H1 (cell line): ENCODE data around the gene STRIT1. TPM values are rescaled to one million over a fixed set of nuclear protein-coding genes. Genes with fewer than 3 reads are reported as not detected.

Source experiments
- CTCF ChIA-PET: fragments of 300-600 bp; sonication (Branson Sonifier 250); formaldehyde crosslinking; loops from one replicate; lab custom pipeline; 2021; ENCODE audit not compliant: partially characterized antibody; lab: Charles Lee
- POLR2A ChIA-PET: fragments of 300-600 bp; sonication (Branson Sonifier 250); formaldehyde crosslinking; loops from one replicate; lab custom pipeline; 2021; ENCODE audit warnings: inconsistent platforms; ENCODE audit not compliant: partially characterized antibody; lab: Charles Lee
- DNase-seq, 2 experiments: peaks; one replicate each; pipeline versions ENCODE4 v3.0.0 to v3.0.0-alpha.2; 2010 to 2022; ENCODE audit warnings: low spot score in 2 of 2, low read depth in 1 of 2, mixed read lengths in 1 of 2
- FAIRE-seq: peaks from 2 replicates; lab custom pipeline; 2011; peaks lifted over from hg19 to GRCh38; lab: Jason Lieb, UNC
- H2AFZ ChIP-seq: 2 replicates; pipeline ENCODE4 v1.8.1; 2012; ENCODE audit warnings: low read length, inconsistent platforms
- H2AK5ac ChIP-seq: 2 replicates; pipeline ENCODE4 v1.6.1; 2013; ENCODE audit warnings: low read depth, low read length
- H2BK120ac ChIP-seq: replicated peaks from 2 replicates; pipeline ENCODE3; 2013; ENCODE audit warnings: low read depth, low read length, inconsistent platforms
- H2BK12ac ChIP-seq: 2 replicates; pipeline ENCODE4 v1.6.1; 2013; ENCODE audit warnings: low read depth, low read length
- H2BK15ac ChIP-seq: 2 replicates; pipeline ENCODE4 v1.6.1; 2013; ENCODE audit warnings: low read length
- H2BK20ac ChIP-seq: 2 replicates; pipeline ENCODE4 v1.6.1; 2013; ENCODE audit warnings: low read length
- H2BK5ac ChIP-seq: 2 replicates; pipeline ENCODE4 v1.6.1; 2013; ENCODE audit warnings: low read depth, low read length
- H3K14ac ChIP-seq: 2 replicates; pipeline ENCODE4 v1.6.1; 2013; ENCODE audit warnings: inconsistent platforms; ENCODE audit not compliant: insufficient read length
- H3K18ac ChIP-seq: 2 replicates; pipeline ENCODE4 v1.6.1; 2013; ENCODE audit warnings: low read length; ENCODE audit errors: extremely low read depth
- H3K23ac ChIP-seq: 2 replicates; pipeline ENCODE4 v1.6.1; 2013; ENCODE audit warnings: inconsistent platforms; ENCODE audit not compliant: insufficient read length
- H3K23me2 ChIP-seq: 2 replicates; pipeline ENCODE4 v1.6.1; 2013; ENCODE audit warnings: low read depth, low read length
- H3K27ac ChIP-seq: 2 replicates; pipeline ENCODE4 v1.6.1; 2011; ENCODE audit warnings: low read depth, low read length, inconsistent platforms
- H3K27me3 ChIP-seq, 4 experiments: replicated peaks in 1 of 4; 1 replicate in 1 of 4; 2 replicates in 3 of 4; pipeline versions ENCODE4 v1.6.1 to v1.8.1; 2011 to 2013; ENCODE audit warnings: low read length in 3 of 4, mild to moderate bottlenecking in 3 of 4, inconsistent platforms in 2 of 4, mixed read lengths in 2 of 4, moderate library complexity in 1 of 4; ENCODE audit not compliant: control insufficient read depth in 3 of 4, insufficient read depth in 3 of 4; ENCODE audit errors: extremely low read depth in 1 of 4
- H3K36me3 ChIP-seq, 4 experiments: 2 replicates each; pipeline versions ENCODE4 v1.6.1 to v1.8.1; 2011 to 2013; ENCODE audit warnings: mild to moderate bottlenecking in 4 of 4, low read length in 3 of 4, moderate library complexity in 2 of 4, control low read depth in 1 of 4, inconsistent platforms in 1 of 4; ENCODE audit not compliant: insufficient read depth in 4 of 4, control insufficient read depth in 2 of 4
- H3K4ac ChIP-seq: replicated peaks from 2 replicates; pipeline ENCODE3; 2013; ENCODE audit warnings: low read length, low read depth, mixed read lengths, inconsistent platforms; ENCODE audit not compliant: insufficient read length
- H3K4me1 ChIP-seq, 4 experiments: replicated peaks in 1 of 4; 1 replicate in 1 of 4; 2 replicates in 3 of 4; pipeline versions ENCODE4 v1.6.1 to v1.8.1; 2011 to 2013; ENCODE audit warnings: low read length in 3 of 4, inconsistent platforms in 2 of 4, mixed read lengths in 1 of 4; ENCODE audit not compliant: insufficient read depth in 4 of 4, control insufficient read depth in 3 of 4
- H3K4me2 ChIP-seq, 2 experiments: 2 replicates each; pipeline versions ENCODE4 v1.6.1 to v1.8.1; 2011 to 2013; ENCODE audit warnings: low read depth in 2 of 2, low read length in 2 of 2, control low read depth in 1 of 2, inconsistent platforms in 1 of 2, mild to moderate bottlenecking in 1 of 2; ENCODE audit not compliant: insufficient read depth in 1 of 2
- H3K4me3 ChIP-seq, 4 experiments: fragments of 200-600, 300-600 bp in 1 of 4; sonication (generic), shearing (Covaris generic), sonication (Bioruptor Twin) in 1 of 4; 2 replicates each; pipeline versions ENCODE4 v1.5.1 to v1.8.1; 2011 to 2016; ENCODE audit warnings: low read length in 4 of 4, low read depth in 3 of 4, control low read depth in 2 of 4, inconsistent platforms in 2 of 4, mild to moderate bottlenecking in 2 of 4, mixed read lengths in 1 of 4, moderate library complexity in 1 of 4; ENCODE audit not compliant: insufficient read depth in 2 of 4; ENCODE audit errors: extremely low read depth in 1 of 4
- H3K56ac ChIP-seq: replicated peaks from 2 replicates; pipeline ENCODE3; 2013; ENCODE audit warnings: low read depth, mild to moderate bottlenecking, mixed read lengths, low read length, inconsistent platforms; ENCODE audit not compliant: insufficient read length
- H3K79me1 ChIP-seq: 2 replicates; pipeline ENCODE4 v1.6.1; 2013; ENCODE audit warnings: low read depth, low read length, control low read depth
- H3K79me2 ChIP-seq, 2 experiments: 2 replicates each; pipeline versions ENCODE4 v1.6.1 to v1.8.1; 2012 to 2013; ENCODE audit warnings: low read length in 2 of 2, mild to moderate bottlenecking in 2 of 2, inconsistent platforms in 1 of 2; ENCODE audit not compliant: insufficient read depth in 2 of 2, control insufficient read depth in 1 of 2
- H3K9ac ChIP-seq, 4 experiments: replicated peaks in 1 of 4; 1 replicate in 1 of 4; 2 replicates in 3 of 4; pipeline versions ENCODE4 v1.6.1 to v1.8.1; 2011 to 2013; ENCODE audit warnings: low read depth in 3 of 4, low read length in 3 of 4, control low read depth in 2 of 4, mild to moderate bottlenecking in 2 of 4, moderate library complexity in 2 of 4, inconsistent platforms in 1 of 4; ENCODE audit errors: extremely low read depth in 1 of 4
- H3K9me3 ChIP-seq, 2 experiments: 2 replicates each; pipeline versions ENCODE4 v1.6.1 to v1.8.1; 2012 to 2013; ENCODE audit warnings: mild to moderate bottlenecking in 2 of 2, moderate library complexity in 2 of 2, control low read depth in 1 of 2, inconsistent platforms in 1 of 2, low read depth in 1 of 2, low read length in 1 of 2, mixed read lengths in 1 of 2; ENCODE audit not compliant: insufficient read depth in 2 of 2
- H4K20me1 ChIP-seq, 2 experiments: replicated peaks in 1 of 2; 2 replicates each; pipeline versions ENCODE3 to v1.8.1; 2011 to 2013; ENCODE audit warnings: inconsistent platforms in 2 of 2, low read length in 2 of 2, mild to moderate bottlenecking in 1 of 2; ENCODE audit not compliant: insufficient read depth in 2 of 2, control insufficient read depth in 1 of 2
- H4K5ac ChIP-seq: 2 replicates; pipeline ENCODE4 v1.6.1; 2013; ENCODE audit warnings: low read length, low read depth, mixed read lengths, inconsistent platforms; ENCODE audit not compliant: insufficient read length
- H4K8ac ChIP-seq: 2 replicates; pipeline ENCODE4 v1.8.0; 2013; ENCODE audit warnings: mild to moderate bottlenecking, moderate library complexity, low read length, inconsistent platforms; ENCODE audit not compliant: insufficient read depth; ENCODE audit errors: extremely low read depth
- H4K91ac ChIP-seq: replicated peaks from 2 replicates; pipeline ENCODE3; 2013; ENCODE audit warnings: low read length, mixed read lengths, inconsistent platforms; ENCODE audit not compliant: insufficient read length
- CBX5 ChIP-seq: fragments of 300-800, 300-1000 bp; sonication (generic); IDR thresholded peaks from 2 replicates; pipeline ENCODE4 v1.7.1; 2016; ENCODE audit warnings: antibody characterized with exemption, low read length, low read depth
- YY1 ChIP-seq: IDR thresholded peaks from 2 replicates; pipeline ENCODE4 v1.6.1; 2011; ENCODE audit warnings: low read depth, mild to moderate bottlenecking, low read length
- WGBS, 2 experiments: shearing (Covaris generic) in 1 of 2; methylation state at CpG; one replicate each; pipeline versions ENCODE4 v1.1.6 to v1.1.7; 2013 to 2015; ENCODE audit warnings: low lambda C conversion rate in 2 of 2, mixed read lengths in 2 of 2, inconsistent platforms in 1 of 2, low coverage in 1 of 2, missing lambda C conversion rate in 1 of 2; ENCODE audit not compliant: insufficient replicate concordance in 2 of 2, insufficient coverage in 1 of 2, insufficient read length in 1 of 2; ENCODE audit errors: extremely low coverage in 1 of 2, missing lambda C conversion rate in 1 of 2; 5-methylcytosine and 5-hydroxymethylcytosine counted together
- polyA plus RNA-seq, 7 experiments: library from polyadenylated mRNA; depleted of rRNA in 3 of 7; stranded (reverse) in 5 of 7; unstranded in 2 of 7; fragments of >200 nt in 5 of 7; fragments of 200-250 nt in 2 of 7; gene quantifications; 1 replicate in 5 of 7; 2 replicates in 1 of 7; 4 replicates in 1 of 7; pipeline versions ENCODE4 v1.2.1 to v1.2.3, GENCODE V29; 2011 to 2013; ENCODE audit warnings: missing spikeins in 2 of 7, mixed read lengths in 2 of 7
- total RNA-seq: library from RNA; stranded (reverse); fragmentation: NEBNext Ultra II Directional; extraction: Animal tissue kit (Norgen Biotek cat#: 25700); gene quantifications from 2 replicates; pipeline ENCODE4 v1.2.1, GENCODE V29; 2021
- TF ChIP-seq, protein P1 (sequence below): IDR thresholded peaks from 2 replicates; pipeline ENCODE4 v1.6.1; 2012; ENCODE audit warnings: inconsistent platforms
- TF ChIP-seq, protein P2 (sequence below): IDR thresholded peaks from 2 replicates; pipeline ENCODE4 v1.6.1; 2011; ENCODE audit warnings: low read length, improper control_type of control experiment

STRIT1 gene
- total and polyA plus RNA-seq, 2 of the 8 experiments (the other 6 are each of a cell fraction or from before 2014, with no cell fraction given), result 0.15 to 0.47 TPM

DNA sequence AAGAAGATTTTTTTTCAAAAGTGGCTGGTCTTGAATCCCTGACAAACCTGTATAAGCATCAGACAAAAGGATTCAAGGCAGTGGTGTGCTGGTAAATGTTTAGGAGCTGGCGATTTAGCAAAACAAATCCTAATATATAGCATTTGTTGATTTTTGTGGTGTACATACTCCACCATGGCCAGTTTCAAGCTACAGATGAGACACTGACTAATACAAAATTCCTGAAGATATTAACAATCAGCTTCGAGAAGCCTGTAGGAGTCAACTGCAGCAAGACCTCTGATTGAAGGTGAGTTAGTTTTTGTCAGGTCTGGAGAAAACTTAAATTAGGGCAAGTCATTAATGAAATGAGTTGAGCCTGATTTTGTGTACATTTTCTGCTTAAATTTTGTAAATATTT, 6.7 kb downstream of the STRIT1 start:
- CTCF ChIA-PET, result interaction anchor here (0.8 kb wide), 1 partner anchor 36 kb away, joined by 3 read pairs; no protein-coding TSS in a partner anchor
- no peak for DNase-seq
- H4K91ac ChIP-seq, result no peak overlapping the region
- H3K23me2 ChIP-seq, result no peaks in the 10 kb centered on the region
- no peak overlapping the region for H2AK5ac ChIP-seq
- no peak overlapping the region for H3K4ac ChIP-seq
- no peak overlapping the region for H3K9ac ChIP-seq
- no peak overlapping the region for H2BK20ac ChIP-seq
- H3K4me1 ChIP-seq, result peaks cover 0 to 7% (median 2%) of the 10 kb centered on the region in 4 experiments; a peak in 2 of 7 replicates
- no peak overlapping the region for H3K14ac ChIP-seq
- H2BK15ac ChIP-seq, result no peak overlapping the region
- FAIRE-seq, result no peak
- H3K4me3 ChIP-seq, result no peak overlapping the region
- no peak overlapping the region for H2BK5ac ChIP-seq
- H3K27me3 ChIP-seq, result no peaks in the 10 kb centered on the region
- TF ChIP-seq, protein P1, sequence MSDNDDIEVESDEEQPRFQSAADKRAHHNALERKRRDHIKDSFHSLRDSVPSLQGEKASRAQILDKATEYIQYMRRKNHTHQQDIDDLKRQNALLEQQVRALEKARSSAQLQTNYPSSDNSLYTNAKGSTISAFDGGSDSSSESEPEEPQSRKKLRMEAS, result no peak
- TF ChIP-seq CBX5 (no peak), YY1 (no peak)
- TF ChIP-seq, protein P2, sequence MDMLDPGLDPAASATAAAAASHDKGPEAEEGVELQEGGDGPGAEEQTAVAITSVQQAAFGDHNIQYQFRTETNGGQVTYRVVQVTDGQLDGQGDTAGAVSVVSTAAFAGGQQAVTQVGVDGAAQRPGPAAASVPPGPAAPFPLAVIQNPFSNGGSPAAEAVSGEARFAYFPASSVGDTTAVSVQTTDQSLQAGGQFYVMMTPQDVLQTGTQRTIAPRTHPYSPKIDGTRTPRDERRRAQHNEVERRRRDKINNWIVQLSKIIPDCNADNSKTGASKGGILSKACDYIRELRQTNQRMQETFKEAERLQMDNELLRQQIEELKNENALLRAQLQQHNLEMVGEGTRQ, result no peak
- H2BK120ac ChIP-seq, result no peak overlapping the region
- no peak overlapping the region for H2AFZ ChIP-seq
- H3K27ac ChIP-seq, result no peak overlapping the region
- POLR2A ChIA-PET, result no interaction called here
- no peaks in the 10 kb centered on the region for H3K9me3 ChIP-seq
- H4K5ac ChIP-seq, result no peak overlapping the region
- H2BK12ac ChIP-seq, result no peak overlapping the region
- H3K18ac ChIP-seq, result no peak overlapping the region
- no peak overlapping the region for H4K8ac ChIP-seq
- no peaks in the 10 kb centered on the region; a peak in 1 of 8 replicates for H3K36me3 ChIP-seq
- no peak overlapping the region for H3K56ac ChIP-seq
- no peak overlapping the region for H3K23ac ChIP-seq
- no peaks in the 10 kb centered on the region for H4K20me1 ChIP-seq
- no peaks in the 10 kb centered on the region for H3K79me1 ChIP-seq
- WGBS, 2 experiments, result 86% methylated on average over 2 of the region's 2 CpGs; no CpG with 5 or more reads in 1 of the 2 experiments
- H3K79me2 ChIP-seq, result no peaks in the 10 kb centered on the region
- no peak overlapping the region for H3K4me2 ChIP-seq
